Neutrophil (primary cell): ENCODE results near the gene PKP3.

ENCODE experiments used
- H3K27ac ChIP-seq: fragments of 200-600 bp; sonication (generic); 2 replicates; pipeline ENCODE4 v1.5.1; 2016; ENCODE audit warnings: mild to moderate bottlenecking, moderate library complexity
- H3K27me3 ChIP-seq: fragments of 200-600 bp; sonication (generic); 2 replicates; pipeline ENCODE4 v1.6.0; 2016; ENCODE audit warnings: mild to moderate bottlenecking
- H3K36me3 ChIP-seq: fragments of 200-600 bp; sonication (generic); 2 replicates; pipeline ENCODE4 v1.5.1; 2017
- H3K4me1 ChIP-seq, 2 experiments: fragments of 200-600 bp in 1 of 2; sonication (generic) in 1 of 2; 1 replicate in 1 of 2; 2 replicates in 1 of 2; pipeline versions ENCODE4 v1.5.1 to v1.6.1; 2013 to 2016; ENCODE audit warnings: low read depth in 1 of 2, low read length in 1 of 2, mild to moderate bottlenecking in 1 of 2, moderate library complexity in 1 of 2; ENCODE audit not compliant: control insufficient read depth in 1 of 2, insufficient read depth in 1 of 2
- H3K4me3 ChIP-seq, 2 experiments: fragments of 200-600 bp in 1 of 2; sonication (generic) in 1 of 2; 1 replicate in 1 of 2; 2 replicates in 1 of 2; pipeline ENCODE4 v1.5.1; 2013 to 2016; ENCODE audit warnings: low read depth in 1 of 2, low read length in 1 of 2, mild to moderate bottlenecking in 1 of 2, moderate library complexity in 1 of 2
- H3K9me3 ChIP-seq: fragments of 200-600 bp; sonication (generic); 2 replicates; pipeline ENCODE4 v1.5.1; 2016
- TF ChIP-seq, protein P1 (sequence below): fragments of 200-600 bp; sonication (generic); IDR thresholded peaks from 2 replicates; pipeline ENCODE4 v1.5.1; 2016; ENCODE audit warnings: antibody characterized with exemption

PKP3 gene

DNA sequence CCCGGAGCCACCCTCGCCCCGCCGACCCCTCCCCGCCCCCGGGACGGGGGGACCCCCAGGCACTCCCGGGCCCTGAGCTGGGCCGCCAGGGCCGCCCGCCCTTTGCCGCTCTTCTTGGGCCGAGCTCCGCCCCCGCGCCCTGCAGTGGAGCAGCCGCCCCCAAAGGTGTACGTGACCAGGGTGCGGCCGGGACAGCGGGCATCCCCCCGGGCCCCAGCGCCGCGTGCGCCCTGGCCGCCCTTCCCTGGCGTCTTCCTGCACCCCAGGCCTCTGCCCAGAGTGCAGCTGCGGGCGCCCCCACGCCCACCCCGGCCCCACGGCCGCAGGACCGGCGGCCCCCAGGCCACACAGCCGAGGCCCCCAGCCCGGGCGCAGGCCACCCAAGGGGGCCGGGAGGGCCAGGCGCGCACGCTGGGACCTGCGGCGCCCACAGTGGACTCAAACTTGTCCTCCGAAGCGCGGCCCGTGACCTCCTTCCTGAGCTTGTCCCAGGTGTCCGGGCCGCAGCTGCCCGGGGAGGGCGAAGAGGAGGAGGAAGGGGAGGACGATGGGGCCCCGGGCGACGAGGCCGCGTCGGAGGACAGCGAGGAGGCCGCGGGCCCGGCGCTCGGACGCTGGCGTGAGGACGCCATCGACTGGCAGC lies 17.4 kb upstream of the PKP3 start:
- Histone ChIP-seq H3K9me3 (no peaks in the 10 kb centered on the region), H3K27me3 (peaks cover 38% of the 10 kb centered on the region), H3K36me3 (no peaks in the 10 kb centered on the region), H3K27ac (no peak overlapping the region), H3K4me1 (no peaks in the 10 kb centered on the region), H3K4me3 (no peak overlapping the region)
- TF ChIP-seq, protein P1, sequence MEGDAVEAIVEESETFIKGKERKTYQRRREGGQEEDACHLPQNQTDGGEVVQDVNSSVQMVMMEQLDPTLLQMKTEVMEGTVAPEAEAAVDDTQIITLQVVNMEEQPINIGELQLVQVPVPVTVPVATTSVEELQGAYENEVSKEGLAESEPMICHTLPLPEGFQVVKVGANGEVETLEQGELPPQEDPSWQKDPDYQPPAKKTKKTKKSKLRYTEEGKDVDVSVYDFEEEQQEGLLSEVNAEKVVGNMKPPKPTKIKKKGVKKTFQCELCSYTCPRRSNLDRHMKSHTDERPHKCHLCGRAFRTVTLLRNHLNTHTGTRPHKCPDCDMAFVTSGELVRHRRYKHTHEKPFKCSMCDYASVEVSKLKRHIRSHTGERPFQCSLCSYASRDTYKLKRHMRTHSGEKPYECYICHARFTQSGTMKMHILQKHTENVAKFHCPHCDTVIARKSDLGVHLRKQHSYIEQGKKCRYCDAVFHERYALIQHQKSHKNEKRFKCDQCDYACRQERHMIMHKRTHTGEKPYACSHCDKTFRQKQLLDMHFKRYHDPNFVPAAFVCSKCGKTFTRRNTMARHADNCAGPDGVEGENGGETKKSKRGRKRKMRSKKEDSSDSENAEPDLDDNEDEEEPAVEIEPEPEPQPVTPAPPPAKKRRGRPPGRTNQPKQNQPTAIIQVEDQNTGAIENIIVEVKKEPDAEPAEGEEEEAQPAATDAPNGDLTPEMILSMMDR = no peak

DNA sequence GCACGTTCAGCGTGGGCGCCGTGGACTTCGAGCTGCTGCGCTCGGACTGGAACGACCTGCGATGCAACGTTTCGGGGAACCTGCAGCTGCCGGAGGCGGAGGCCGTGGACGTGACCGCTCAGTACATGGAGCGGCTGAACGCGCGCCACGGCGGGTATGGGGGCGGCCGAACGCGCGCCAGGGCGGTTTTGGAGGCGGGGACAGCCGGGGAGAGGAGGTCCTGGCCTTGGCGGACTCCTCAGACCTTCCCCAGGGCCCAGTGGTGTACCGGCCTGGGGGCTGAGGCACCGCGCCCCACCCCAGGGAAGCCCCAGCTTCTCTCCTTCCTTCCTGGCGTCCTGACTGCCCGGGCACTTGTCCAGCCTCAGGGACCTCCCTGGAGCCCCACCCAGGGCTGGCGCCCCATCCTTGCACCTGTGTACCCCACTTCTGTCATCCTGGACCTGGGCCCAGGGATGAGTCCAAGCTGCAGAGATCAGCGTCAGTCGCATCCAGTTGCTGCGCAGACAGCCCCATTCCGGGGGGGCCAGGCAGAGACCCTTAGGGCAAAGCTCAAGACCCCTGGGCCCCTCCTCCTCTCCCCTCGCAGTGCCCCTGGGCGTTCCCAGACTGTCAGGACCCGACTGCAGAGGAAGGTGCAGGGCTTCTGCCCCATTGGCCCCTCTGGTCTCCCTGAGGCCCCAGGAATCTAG lies 16.7 kb upstream of the PKP3 start:
- no peaks in the 10 kb centered on the region for H3K36me3 ChIP-seq
- no peak overlapping the region for H3K4me3 ChIP-seq
- peaks cover 38% of the 10 kb centered on the region for H3K27me3 ChIP-seq
- no peak overlapping the region for H3K27ac ChIP-seq
- TF ChIP-seq, protein P1 = no peak
- no peaks in the 10 kb centered on the region for H3K9me3 ChIP-seq
- H3K4me1 ChIP-seq = no peaks in the 10 kb centered on the region

DNA sequence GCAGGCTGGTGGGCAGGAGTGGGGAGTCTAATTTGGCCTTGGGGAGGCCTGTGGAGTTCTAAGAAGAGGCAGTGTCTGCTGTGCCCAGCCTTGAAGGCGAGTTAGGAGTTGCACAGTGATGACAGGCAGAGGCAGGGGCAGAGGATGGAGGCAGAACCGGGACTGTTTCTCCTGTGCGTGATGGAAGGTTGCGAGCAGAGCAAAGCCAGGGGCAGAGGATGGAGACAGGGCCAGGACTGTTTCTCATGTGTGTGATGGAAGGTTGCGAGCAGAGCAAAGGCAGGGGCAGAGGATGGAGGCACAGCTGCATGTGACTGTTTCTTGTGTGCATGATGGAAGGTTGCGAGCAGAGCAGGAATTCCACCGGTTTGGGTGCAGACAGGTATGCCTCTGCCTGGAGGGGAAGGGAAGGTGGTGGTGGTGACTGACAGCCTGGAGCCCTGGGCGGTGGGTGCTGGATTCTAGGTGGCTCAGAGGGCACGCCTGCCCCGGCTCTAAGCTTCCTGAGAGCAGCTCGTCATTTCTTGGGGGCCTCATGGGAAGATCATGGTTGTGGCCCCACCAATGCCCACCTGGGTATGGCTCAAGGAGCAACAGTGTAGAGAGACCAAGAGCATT lies 16.0 kb upstream of the PKP3 start:
- Histone ChIP-seq H3K4me3 (no peak overlapping the region), H3K27me3 (peaks cover 38% of the 10 kb centered on the region), H3K36me3 (no peaks in the 10 kb centered on the region), H3K9me3 (no peaks in the 10 kb centered on the region), H3K4me1 (no peaks in the 10 kb centered on the region), H3K27ac (no peak overlapping the region)
- TF ChIP-seq, protein P1 = no peak

DNA sequence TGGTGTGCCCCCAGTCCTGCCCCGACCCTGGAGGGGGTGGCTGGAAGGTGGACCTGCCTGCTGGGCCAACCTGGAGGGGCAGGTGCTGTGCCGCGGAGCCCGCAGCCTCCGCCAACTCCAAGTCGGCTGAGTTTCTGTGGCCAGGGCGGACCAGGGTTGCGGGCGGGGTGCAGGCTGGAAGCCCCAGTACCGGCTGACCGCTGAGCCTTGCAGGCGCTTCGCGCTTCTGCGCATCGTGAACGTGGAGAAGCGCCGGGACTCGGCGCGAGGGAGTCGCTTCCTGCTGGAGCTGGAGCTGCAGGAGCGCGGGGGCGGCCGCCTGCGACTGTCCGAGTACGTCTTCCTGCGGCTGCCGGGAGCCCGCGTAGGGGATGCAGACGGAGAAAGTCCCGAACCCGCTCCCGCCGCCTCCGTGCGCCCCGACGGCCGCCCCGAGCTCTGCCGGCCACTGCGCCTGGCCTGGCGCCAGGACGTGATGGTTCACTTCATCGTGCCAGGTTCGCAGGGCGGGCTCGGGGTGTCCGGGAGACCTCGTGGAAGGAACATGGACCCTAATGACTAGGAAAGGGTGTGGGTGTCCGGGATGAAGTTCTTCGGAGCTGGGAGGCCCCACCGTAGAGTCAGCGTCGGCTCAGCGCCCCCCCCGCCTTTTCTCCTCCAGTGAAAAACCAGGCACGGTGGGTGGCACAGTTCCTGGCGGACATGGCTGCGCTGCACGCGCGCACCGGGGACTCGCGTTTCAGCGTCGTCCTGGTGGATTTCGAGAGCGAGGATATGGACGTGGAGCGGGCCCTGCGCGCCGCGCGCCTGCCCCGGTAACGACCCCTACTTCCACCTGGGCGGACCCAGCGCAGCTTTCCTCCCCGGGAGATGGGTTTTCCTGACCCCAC lies 14.6 kb upstream of the PKP3 start:
- Histone ChIP-seq H3K9me3 (no peaks in the 10 kb centered on the region), H3K4me3 (no peak overlapping the region), H3K4me1 (no peaks in the 10 kb centered on the region), H3K27me3 (peaks cover 34% of the 10 kb centered on the region), H3K27ac (no peak overlapping the region), H3K36me3 (no peaks in the 10 kb centered on the region)
- TF ChIP-seq, protein P1 = no peak

DNA sequence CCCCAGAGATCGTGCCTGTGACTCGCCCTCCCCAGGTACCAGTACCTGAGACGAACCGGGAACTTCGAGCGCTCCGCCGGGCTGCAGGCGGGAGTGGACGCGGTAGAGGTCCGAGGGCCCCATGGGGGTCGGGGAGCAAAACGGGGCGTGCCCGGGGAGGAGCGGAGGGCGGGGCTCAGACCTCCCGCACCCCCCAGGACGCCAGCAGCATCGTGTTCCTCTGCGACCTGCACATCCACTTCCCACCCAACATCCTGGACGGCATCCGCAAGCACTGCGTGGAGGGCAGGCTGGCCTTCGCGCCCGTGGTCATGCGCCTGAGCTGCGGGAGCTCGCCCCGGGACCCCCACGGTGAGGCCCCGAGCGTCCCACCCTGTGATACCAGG lies 13.9 kb upstream of the PKP3 start:
- no peak overlapping the region for H3K27ac ChIP-seq
- no peaks in the 10 kb centered on the region for H3K9me3 ChIP-seq
- no peak overlapping the region for H3K4me3 ChIP-seq
- no peaks in the 10 kb centered on the region for H3K4me1 ChIP-seq
- peaks cover 34% of the 10 kb centered on the region for H3K27me3 ChIP-seq
- no peaks in the 10 kb centered on the region for H3K36me3 ChIP-seq
- TF ChIP-seq, protein P1 = no peak
